Stimulated activated memory B cell treated with anti-CD40 and anti-IgM and Interleukin-4, amounts not matched to agents 10 μg/mL and 1 μg/mL and 100 μg/mL, for 72 hours (primary cell): ENCODE data around the gene FKBP1B.
"Not testable (repeated sequence)": the region's sequence is repeated elsewhere in the genome, so short reads cannot be mapped to it uniquely, and the experiment has no call there.

ENCODE experiments used
- ATAC-seq: fragments of 150-1000 bp; cut with Tn5 transposase; 2 replicates; pipeline ENCODE4 v1.10.0; 2021
- H3K27ac Mint-ChIP-seq: one replicate; pipeline ENCODE4 v1.8.0; 2022; ENCODE audit warnings: mild to moderate bottlenecking, mixed read lengths
- H3K27me3 Mint-ChIP-seq: one replicate; pipeline ENCODE4 v1.8.0; 2022; ENCODE audit warnings: mixed read lengths
- H3K36me3 Mint-ChIP-seq: one replicate; pipeline ENCODE4 v1.8.0; 2022; ENCODE audit warnings: mixed read lengths
- H3K4me1 Mint-ChIP-seq: one replicate; pipeline ENCODE4 v1.8.0; 2022; ENCODE audit warnings: mixed read lengths
- H3K4me3 Mint-ChIP-seq: one replicate; pipeline ENCODE4 v1.8.0; 2022; ENCODE audit warnings: mild to moderate bottlenecking, moderate library complexity, mixed read lengths
- H3K9me3 Mint-ChIP-seq: one replicate; pipeline ENCODE4 v1.8.0; 2022; ENCODE audit warnings: mixed read lengths

Gene FKBP1B

DNA sequence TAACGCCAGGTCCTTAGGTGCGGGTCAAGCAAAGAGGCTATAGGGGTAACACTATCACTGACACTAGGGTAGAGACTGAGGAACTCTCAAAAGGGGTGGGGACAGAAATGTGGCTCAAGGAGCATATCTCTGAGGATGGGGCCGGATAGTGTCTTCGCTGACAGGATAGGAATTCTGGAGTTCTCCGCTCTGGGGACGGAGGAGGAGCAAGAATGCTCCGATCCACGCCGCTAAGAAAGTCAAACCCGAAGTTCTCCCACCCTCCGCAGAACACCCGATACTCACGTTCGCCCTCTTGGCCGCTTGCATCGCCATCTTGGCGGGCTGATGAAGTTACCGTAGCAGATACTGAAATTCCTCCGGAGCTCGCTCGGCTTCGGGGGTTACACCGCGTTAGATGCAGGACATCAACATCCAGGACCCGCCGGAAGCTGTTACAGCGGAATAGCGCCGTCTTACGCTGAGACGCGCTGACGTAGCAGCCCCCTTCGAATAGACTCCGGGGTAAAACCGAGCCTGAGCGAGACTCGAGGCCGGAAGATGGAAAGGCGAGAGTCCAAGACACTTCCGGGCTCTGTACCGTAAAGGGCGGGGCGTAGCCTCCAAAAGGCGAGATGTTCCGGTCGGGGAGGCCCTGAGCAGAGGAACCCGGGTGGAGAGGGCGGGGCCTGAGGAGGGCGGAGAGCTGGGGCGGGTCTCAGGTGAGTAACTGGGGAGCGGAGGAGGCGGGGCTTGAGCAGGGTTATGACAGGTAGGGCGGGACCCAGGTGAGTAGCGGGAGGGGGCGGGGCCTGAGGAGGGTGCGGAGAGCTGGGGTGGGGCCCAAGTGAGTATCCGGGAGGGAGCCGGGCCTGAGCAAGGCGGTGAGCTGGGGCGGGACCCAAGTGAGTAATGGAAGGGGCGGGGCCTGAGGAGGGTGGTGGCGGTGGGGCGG, 26.6 kb downstream of the FKBP1B start, which contains the start of gene SF3B6:
SF3B6 (minus strand) TSS at position 412 of the 934 bp plus-strand sequence; CDS start at position 315, 97 bp downstream.
- H3K27me3 Mint-ChIP-seq, result no peaks in the 10 kb centered on the region
- H3K4me1 Mint-ChIP-seq, result peaks cover 23% of the 10 kb centered on the region
- H3K4me3 Mint-ChIP-seq, result peak within 1 kb of the TSS; percentile 97
- no peaks in the 10 kb centered on the region for H3K9me3 Mint-ChIP-seq
- H3K27ac Mint-ChIP-seq, result peak within 1 kb of the TSS; percentile 94
- H3K36me3 Mint-ChIP-seq, result peaks cover 14% of the 10 kb centered on the region
- ATAC-seq, result peak; percentile 97

DNA sequence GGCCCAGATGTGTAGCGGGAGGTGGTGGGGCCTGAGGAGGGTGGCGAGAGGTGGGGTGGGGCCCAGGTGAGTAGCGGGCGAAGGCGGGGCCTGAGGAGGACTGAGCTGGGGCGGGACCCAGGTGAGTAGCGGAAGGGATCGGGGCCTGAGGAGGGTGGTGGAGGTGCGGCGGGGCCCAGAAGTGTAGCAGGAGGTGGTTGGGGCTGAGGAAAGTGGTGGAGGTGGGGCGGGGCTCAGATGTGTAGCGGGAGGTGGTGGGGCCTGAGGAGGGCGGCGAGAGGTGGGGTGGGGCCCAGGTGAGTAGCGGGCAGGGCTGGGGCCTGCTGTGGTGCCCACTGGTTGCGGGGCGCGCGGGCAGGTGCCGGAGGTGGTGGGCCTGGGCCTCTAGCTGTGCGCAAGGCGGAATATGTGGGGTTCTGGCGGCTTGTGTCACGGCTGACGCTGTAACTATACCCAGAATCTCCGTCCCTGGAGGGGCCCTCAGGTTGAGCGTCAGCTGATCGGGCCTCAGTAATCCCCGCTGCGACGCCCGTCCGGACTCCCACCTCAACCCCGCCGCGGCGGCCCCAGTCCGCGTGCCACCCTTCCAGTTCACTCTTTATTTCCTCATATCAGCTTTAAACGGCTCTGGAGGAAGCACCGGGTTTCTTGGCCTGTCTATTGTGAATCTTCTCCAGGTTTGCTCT, 27.5 kb downstream of the FKBP1B start:
- peaks cover 23% of the 10 kb centered on the region for H3K4me1 Mint-ChIP-seq
- no peak for ATAC-seq

DNA sequence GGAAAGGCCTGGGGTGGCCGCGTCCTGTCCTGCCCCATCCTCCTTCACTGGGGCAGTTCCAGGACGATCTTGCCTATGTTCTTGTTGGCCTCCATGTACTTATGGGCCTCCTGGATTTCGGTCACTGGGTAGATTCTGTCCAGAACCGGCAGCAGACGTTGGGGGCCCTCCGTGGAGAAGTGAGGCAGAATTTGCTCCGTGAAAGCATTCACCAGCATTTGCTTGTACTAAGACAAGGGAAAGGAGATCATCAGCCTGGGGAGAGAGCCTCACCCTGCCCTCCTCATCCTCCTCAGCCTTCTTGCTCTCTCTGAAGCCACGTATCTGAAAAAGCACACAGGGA, 28.0 kb downstream of the FKBP1B start:
- peak overlapping the region; percentile 94 for H3K27ac Mint-ChIP-seq
- ATAC-seq, result no peak
- peaks cover 17% of the 10 kb centered on the region for H3K36me3 Mint-ChIP-seq
- peak overlapping the region; percentile 97 for H3K4me3 Mint-ChIP-seq
- H3K4me1 Mint-ChIP-seq, result peaks cover 24% of the 10 kb centered on the region
- no peaks in the 10 kb centered on the region for H3K27me3 Mint-ChIP-seq
- no peaks in the 10 kb centered on the region for H3K9me3 Mint-ChIP-seq

More for the DNA sequence above, 27.5 kb downstream of the FKBP1B start:
- Mint-ChIP-seq H3K4me3 (peak overlapping the region; percentile 97), H3K36me3 (peaks cover 17% of the 10 kb centered on the region), H3K27ac (peak overlapping the region; percentile 94), H3K27me3 (no peaks in the 10 kb centered on the region), H3K9me3 (no peaks in the 10 kb centered on the region)

DNA sequence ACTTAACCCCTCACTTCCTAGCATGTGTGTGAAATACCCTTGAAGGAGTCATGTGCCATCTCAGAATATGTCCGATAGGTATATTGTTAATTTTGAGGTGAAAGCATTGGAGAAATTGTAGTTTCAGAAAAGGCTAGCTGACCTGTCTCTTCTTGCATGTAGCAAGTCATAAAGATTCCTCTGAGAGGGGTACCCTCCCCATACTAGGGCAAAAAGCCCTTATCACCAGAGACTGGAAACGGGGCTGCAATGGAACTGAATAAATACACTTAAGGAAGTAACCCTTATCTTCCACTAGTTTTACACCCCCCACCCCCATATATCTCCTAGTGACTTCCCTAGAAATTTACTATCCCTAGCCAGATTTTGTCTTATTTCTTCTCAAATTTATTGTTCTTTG, 28.3 kb downstream of the FKBP1B start:
- no peak for ATAC-seq
- Mint-ChIP-seq H3K27ac (peak overlapping the region; percentile 94), H3K9me3 (no peaks in the 10 kb centered on the region), H3K4me3 (peak overlapping the region; percentile 97), H3K4me1 (peaks cover 28% of the 10 kb centered on the region), H3K27me3 (no peaks in the 10 kb centered on the region), H3K36me3 (peaks cover 15% of the 10 kb centered on the region)

DNA sequence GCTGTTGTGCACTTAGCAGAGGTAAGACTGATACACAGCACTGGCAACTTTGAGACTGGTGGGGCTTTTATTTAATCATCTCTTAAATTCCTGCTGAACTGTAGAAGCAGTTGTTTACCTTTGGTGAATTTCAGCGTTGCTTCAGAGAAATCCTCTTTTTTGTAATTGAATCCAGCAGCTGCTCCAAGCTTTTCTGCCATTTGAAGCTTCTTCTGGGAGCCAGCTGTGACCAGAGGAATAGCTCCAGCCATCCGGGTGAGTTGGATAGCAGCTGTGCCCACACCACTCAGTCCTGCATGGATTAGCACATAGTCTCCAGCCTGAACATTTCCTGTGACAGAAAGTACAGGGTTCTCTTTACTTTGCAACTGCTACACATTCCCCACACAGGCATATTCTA, 31.2 kb downstream of the FKBP1B start:
- H3K27me3 Mint-ChIP-seq, result no peaks in the 10 kb centered on the region
- no peak overlapping the region for H3K4me3 Mint-ChIP-seq
- ATAC-seq, result no peak
- peaks cover 25% of the 10 kb centered on the region for H3K4me1 Mint-ChIP-seq
- H3K9me3 Mint-ChIP-seq, result no peaks in the 10 kb centered on the region
- H3K36me3 Mint-ChIP-seq, result peaks cover 15% of the 10 kb centered on the region
- no peak overlapping the region for H3K27ac Mint-ChIP-seq

DNA sequence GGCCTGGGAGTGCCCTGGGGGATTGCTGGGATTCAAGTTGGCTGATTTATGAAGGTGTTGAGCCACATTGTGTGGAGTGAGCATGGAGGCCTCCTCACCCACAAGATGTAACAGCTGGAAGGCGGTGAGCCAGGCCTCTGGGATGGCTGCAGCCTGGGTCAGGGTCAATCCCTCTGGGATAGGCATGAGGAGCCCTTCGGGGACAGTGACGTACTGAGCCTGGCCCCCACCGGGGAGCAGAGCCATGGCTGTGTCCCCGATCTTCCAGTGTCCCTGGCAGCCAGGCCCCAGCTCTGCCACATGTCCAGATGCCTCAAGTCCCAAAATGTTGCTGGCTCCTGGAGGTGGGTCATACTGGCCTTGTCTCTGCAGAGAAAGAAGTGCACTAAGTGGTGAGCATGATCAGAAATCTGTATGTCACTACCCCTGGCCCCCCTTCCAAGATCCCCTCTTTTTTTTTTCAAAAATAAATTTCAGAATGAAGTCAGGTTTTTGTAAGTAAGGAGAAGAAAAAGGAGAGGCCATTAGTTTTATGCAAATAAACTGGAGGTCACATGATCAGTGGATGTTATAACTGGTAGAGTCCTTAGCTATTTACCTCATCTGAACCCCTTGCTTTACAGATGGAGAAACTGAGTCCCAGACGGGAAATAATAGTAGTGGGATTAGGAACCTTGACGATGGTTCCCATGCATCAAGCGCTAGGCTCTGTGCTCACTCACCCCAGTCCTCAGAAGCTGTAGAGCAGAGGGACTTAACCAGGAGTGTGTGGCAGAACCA, 33.4 kb downstream of the FKBP1B start:
- no peak for ATAC-seq
- Mint-ChIP-seq H3K27me3 (no peaks in the 10 kb centered on the region), H3K36me3 (peaks cover 15% of the 10 kb centered on the region), H3K4me3 (peak overlapping the region; percentile 97), H3K27ac (peak overlapping the region; percentile 86), H3K4me1 (peaks cover 18% of the 10 kb centered on the region), H3K9me3 (no peaks in the 10 kb centered on the region)

DNA sequence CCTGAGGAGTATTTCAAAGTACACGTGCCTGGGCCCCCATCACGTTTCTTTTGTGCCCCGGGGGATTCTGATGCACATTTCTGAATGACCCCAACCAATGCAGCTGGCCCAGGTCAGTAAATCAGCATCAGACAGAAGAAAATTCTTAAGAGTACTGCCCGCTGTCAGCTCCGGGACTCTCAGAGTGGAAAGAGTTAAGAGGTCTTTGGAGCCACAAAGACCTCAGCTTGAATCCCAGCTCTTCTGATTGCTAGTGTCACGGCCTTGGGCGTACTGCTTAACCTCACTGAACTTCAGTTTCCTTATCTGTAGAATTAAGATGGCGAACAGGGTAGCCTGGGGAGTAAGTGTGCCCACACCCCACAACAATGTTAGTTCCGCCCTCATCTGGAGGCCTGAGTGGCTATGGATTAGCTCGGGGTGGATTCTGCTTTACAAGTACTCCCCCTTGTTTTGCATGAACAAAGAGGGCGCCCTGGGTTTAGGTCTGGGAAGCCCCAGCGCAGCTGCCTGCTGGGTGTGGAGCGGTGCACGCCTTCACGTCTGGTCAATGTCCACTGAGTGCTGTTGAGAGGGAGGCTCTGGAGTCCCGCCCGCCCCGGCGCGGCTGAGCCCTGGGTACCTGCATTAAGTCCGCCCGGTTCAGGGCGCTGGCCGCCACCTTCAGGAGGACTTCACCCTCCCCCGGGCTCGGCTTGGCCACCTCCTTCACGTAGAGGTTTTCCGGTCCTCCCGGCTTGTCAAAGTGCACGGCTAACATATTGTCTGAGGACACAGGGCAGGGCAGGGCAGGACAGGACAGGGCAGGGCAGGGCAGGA, 34.2 kb downstream of the FKBP1B start:
- Mint-ChIP-seq H3K27me3 (no peaks in the 10 kb centered on the region), H3K4me3 (peak overlapping the region; percentile 97), H3K36me3 (peaks cover 18% of the 10 kb centered on the region), H3K27ac (peak overlapping the region; percentile 86), H3K4me1 (peaks cover 18% of the 10 kb centered on the region), H3K9me3 (no peaks in the 10 kb centered on the region)
- ATAC-seq, result peak; percentile 89

DNA sequence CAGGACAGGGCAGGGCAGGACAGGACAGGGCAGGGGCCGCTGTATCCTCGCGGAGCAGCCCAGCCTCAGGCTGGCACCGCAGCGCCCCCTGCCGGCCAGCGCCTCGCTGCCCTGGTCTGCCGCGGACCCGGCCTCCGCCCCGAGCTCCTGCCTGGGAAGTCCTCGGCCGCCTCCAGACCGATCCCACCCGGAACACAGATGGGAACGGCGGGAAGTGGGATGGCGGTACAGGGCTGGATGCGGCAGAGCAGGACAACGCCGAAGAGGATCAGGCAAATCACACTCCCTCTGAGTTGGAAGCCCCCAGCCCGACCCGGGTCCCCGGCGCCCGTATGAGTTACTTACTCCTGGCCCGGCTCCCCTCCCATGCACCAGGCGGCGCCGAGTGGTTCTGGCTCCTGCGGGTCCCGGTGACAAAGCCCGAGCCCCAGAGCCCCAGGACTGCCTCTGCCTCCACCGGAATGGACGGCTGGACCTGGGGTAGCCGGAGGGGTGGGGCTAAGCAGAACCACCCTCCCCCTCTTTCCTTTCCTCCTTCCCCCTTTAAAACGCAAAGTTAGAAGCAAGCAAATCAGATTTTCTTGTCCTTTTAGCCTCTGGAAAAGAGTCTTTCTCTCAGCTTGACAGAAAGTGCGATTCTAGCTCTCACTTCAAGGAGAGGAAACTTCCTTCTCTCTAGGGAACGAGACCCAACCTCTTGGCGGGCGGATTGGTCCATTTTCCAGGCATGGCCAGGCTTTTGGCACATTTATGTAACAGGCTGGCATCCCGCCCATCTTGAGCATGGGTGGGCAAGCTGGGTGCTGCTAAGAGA, 35.1 kb downstream of the FKBP1B start, which contains the start of gene TP53I3:
TP53I3 (minus strand) TSS at position 449 of the 814 bp plus-strand sequence. CDS start 508 bp downstream, outside the sequence.
- peaks cover 18% of the 10 kb centered on the region for H3K4me1 Mint-ChIP-seq
- peak within 1 kb of the TSS; percentile 97 for H3K4me3 Mint-ChIP-seq
- ATAC-seq, result peak; percentile 96
- peak within 1 kb of the TSS; percentile 86 for H3K27ac Mint-ChIP-seq
- H3K9me3 Mint-ChIP-seq, result no peaks in the 10 kb centered on the region
- H3K27me3 Mint-ChIP-seq, result no peaks in the 10 kb centered on the region
- H3K36me3 Mint-ChIP-seq, result peaks cover 21% of the 10 kb centered on the region

DNA sequence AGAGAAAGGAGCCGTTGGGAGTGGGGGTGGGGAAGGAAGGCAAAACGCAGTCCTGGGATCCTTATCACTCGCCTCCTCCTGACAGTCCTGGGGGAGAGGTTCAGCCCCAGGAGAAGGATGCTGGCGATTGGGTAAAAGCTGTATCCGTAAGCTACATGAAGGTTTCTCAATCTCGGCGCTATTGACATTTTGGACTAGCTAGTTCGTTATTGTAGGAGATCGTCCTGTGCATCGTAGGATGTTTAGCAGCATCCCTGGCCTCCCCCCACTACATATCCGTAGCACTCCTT, 35.6 kb downstream of the FKBP1B start:
- H3K36me3 Mint-ChIP-seq, result peaks cover 21% of the 10 kb centered on the region
- H3K4me1 Mint-ChIP-seq, result peaks cover 18% of the 10 kb centered on the region
- no peak overlapping the region for H3K27ac Mint-ChIP-seq
- no peaks in the 10 kb centered on the region for H3K27me3 Mint-ChIP-seq
- H3K4me3 Mint-ChIP-seq, result peak overlapping the region; percentile 97
- H3K9me3 Mint-ChIP-seq, result no peaks in the 10 kb centered on the region
- ATAC-seq, result no peak

DNA sequence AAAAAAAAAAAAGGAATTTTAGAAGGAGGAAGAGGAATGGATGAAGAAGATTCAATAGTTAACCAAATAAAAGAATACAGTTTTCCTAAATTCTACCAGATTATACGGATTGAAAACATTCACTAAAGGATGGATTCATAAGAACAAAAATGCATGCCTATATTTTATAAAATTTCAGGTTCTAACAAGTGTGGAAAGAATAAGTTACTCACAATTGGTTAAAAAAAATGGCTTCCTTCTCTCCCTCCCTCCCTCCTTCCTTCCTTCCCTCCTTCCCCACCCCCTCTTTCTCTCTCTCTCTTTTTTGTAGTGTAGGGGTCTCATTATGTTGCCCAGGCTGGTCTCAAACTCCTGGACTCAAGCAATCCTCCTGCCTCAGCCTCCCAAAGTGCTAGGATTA, 36.7 kb downstream of the FKBP1B start:
- ATAC-seq, result no peak
- H3K4me1 Mint-ChIP-seq, result peaks cover 18% of the 10 kb centered on the region
- H3K36me3 Mint-ChIP-seq, result peaks cover 19% of the 10 kb centered on the region
- no peak overlapping the region for H3K27ac Mint-ChIP-seq
- no peak overlapping the region for H3K4me3 Mint-ChIP-seq
- H3K27me3 Mint-ChIP-seq, result no peaks in the 10 kb centered on the region
- no peaks in the 10 kb centered on the region for H3K9me3 Mint-ChIP-seq

DNA sequence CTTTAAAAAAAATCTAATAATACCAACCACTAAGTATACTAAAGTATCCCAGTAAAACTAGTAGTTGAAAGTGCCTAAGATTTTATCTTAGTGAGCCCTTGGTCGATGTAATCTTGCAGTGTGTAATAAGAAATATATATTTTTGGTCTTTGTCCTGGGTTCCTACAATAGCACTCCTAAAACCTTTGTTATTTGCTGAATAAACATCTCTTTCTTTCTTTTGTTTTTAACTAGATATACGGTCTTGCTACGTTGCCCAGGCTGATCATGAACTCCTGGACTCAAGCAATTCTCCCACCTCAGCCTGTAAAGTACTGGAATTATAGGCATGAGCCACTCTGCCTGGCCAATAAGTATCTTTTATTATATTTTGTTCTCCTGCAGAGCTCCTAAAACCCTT, 37.5 kb downstream of the FKBP1B start:
- Mint-ChIP-seq H3K27ac (no peak overlapping the region), H3K9me3 (no peaks in the 10 kb centered on the region), H3K36me3 (peaks cover 12% of the 10 kb centered on the region), H3K4me1 (peaks cover 18% of the 10 kb centered on the region), H3K27me3 (no peaks in the 10 kb centered on the region), H3K4me3 (no peak overlapping the region)
- no peak for ATAC-seq

DNA sequence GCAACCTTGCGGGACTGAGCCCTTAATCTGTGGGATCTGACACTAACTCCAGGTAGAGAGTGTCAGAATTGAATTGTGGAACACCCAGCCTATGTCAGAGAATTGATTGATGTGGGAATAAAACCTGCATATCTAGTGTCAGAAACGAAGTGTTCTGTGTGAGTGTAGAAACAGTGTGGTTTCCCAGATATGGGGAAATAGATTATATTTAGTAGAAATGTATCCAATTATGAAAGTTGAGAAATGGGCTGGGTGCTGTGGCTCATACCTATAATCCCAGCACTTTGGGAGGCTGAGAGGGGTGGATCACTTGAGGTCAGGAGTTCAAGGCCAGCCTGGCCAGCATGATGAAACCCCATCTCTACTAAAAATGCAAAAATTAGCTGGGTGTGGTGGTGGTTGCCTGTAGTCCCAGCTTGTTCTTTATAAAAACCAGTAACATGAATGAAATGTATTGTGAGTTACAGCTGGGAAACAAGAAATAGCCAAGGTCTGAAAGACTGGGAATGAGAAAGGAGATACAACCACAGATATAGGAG, 39.3 kb downstream of the FKBP1B start:
- Mint-ChIP-seq H3K4me1 (peaks cover 9% of the 10 kb centered on the region), H3K27ac (no peak overlapping the region), H3K27me3 (no peaks in the 10 kb centered on the region), H3K36me3 (peaks cover 20% of the 10 kb centered on the region), H3K9me3 (peaks cover 3% of the 10 kb centered on the region), H3K4me3 (no peak overlapping the region)
- ATAC-seq, result no peak

DNA sequence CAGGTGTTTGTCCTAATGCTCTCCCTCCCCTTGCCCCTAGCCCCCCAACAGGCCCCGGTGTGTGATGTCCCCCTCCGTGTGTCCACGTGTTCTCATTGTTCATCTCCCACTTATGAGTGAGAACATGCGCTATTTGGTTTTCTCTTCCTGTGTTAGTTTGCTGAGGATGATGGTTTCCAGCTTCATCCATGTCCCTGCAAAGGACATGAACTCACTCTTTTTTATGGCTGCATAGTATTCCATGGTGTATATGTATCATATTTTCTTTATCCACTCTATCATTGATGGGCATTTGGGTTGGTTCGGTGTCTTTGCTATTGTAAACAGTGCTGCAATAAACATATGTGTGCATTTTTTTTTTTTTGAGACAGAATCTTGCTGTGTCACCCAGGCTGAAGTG, 43.7 kb downstream of the FKBP1B start:
- H3K4me1 Mint-ChIP-seq, ATAC-seq, H3K9me3 Mint-ChIP-seq, H3K27me3 Mint-ChIP-seq, H3K4me3 Mint-ChIP-seq, H3K27ac Mint-ChIP-seq: not testable (repeated sequence)
- H3K36me3 Mint-ChIP-seq, result peaks cover 48% of the 10 kb centered on the region
